Mesothelial cell of epicardium (in vitro differentiated cells): ENCODE data around the gene UBR4. TPM values are rescaled to one million over a fixed set of nuclear protein-coding genes. Genes with fewer than 3 reads are reported as not detected.

Source experiments
- DNase-seq, 2 experiments: peaks; one replicate each; pipeline ENCODE4 v3.0.0; 2021; ENCODE audit warnings: low spot score in 2 of 2; ENCODE audit not compliant: unreplicated experiment in 2 of 2
- H3K27ac Mint-ChIP-seq: 2 replicates; pipeline ENCODE4 v1.8.0; 2021; ENCODE audit warnings: mixed read lengths
- H3K27me3 Mint-ChIP-seq: 2 replicates; pipeline ENCODE4 v1.8.0; 2021; ENCODE audit warnings: low read depth, mixed read lengths
- H3K36me3 Mint-ChIP-seq: 2 replicates; pipeline ENCODE4 v1.8.0; 2021; ENCODE audit warnings: mixed read lengths
- H3K4me1 Mint-ChIP-seq: 2 replicates; pipeline ENCODE4 v1.8.0; 2021; ENCODE audit warnings: mixed read lengths
- H3K4me3 Mint-ChIP-seq: 2 replicates; pipeline ENCODE4 v1.8.0; 2021; ENCODE audit warnings: mild to moderate bottlenecking, moderate library complexity, mixed read lengths
- H3K9me3 Mint-ChIP-seq: 2 replicates; pipeline ENCODE4 v1.8.0; 2021; ENCODE audit warnings: mixed read lengths
- CTCF ChIP-seq: fragments of 200-600 bp; sonication (generic); IDR thresholded peaks from one replicate; pipeline ENCODE4 v1.5.0; 2021; ENCODE audit warnings: antibody characterized with exemption; ENCODE audit not compliant: unreplicated experiment
- total RNA-seq: library from RNA; stranded (reverse); gene quantifications from 3 replicates; pipeline ENCODE4 v1.2.1, GENCODE V29; 2021

Gene UBR4
- total RNA-seq, 1 donor from 2014 or later, result 222 TPM

- H3K36me3 Mint-ChIP-seq, result peaks cover 20% of the 10 kb centered on the region
- H3K4me1 Mint-ChIP-seq, result peaks cover 5% of the 10 kb centered on the region
- no peak overlapping the region for H3K4me3 Mint-ChIP-seq
- DNase-seq, result no peak
- H3K27me3 Mint-ChIP-seq, result no peaks in the 10 kb centered on the region
- H3K9me3 Mint-ChIP-seq, result no peaks in the 10 kb centered on the region
- no peak overlapping the region for H3K27ac Mint-ChIP-seq
- TF ChIP-seq CTCF, result no peak
Observed at GRCh38 chr1:19199329-19199968, 10.6 kb downstream of the UBR4 start.

- Mint-ChIP-seq H3K36me3 (peaks cover 24% of the 10 kb centered on the region), H3K27me3 (no peaks in the 10 kb centered on the region), H3K4me1 (peaks cover 5% of the 10 kb centered on the region), H3K27ac (no peak overlapping the region), H3K4me3 (no peak overlapping the region), H3K9me3 (no peaks in the 10 kb centered on the region)
- TF ChIP-seq CTCF, result no peak
- DNase-seq, result no peak
Observed at GRCh38 chr1:19198820-19199219, 11.2 kb downstream of the UBR4 start.

GRCh38 chr1:19197845-19198244 is 12.2 kb downstream of the UBR4 start:
- H3K27ac Mint-ChIP-seq, result no peak overlapping the region
- peaks cover 34% of the 10 kb centered on the region for H3K36me3 Mint-ChIP-seq
- H3K4me1 Mint-ChIP-seq, result peaks cover 5% of the 10 kb centered on the region
- no peaks in the 10 kb centered on the region for H3K9me3 Mint-ChIP-seq
- no peak for TF ChIP-seq CTCF
- H3K27me3 Mint-ChIP-seq, result no peaks in the 10 kb centered on the region
- DNase-seq, result no peak
- H3K4me3 Mint-ChIP-seq, result no peak overlapping the region

- no peak overlapping the region for H3K4me3 Mint-ChIP-seq
- H3K27ac Mint-ChIP-seq, result peak overlapping the region; percentile 24
- H3K36me3 Mint-ChIP-seq, result peaks cover 46% of the 10 kb centered on the region
Observed at GRCh38 chr1:19196331-19196730, 13.7 kb downstream of the UBR4 start.

GRCh38 chr1:19193004-19193403 is 17.1 kb downstream of the UBR4 start:
- Mint-ChIP-seq H3K27ac (no peak overlapping the region), H3K36me3 (peaks cover 56% of the 10 kb centered on the region), H3K4me3 (no peak overlapping the region), H3K4me1 (no peaks in the 10 kb centered on the region), H3K9me3 (no peaks in the 10 kb centered on the region), H3K27me3 (no peaks in the 10 kb centered on the region)
- no peak for TF ChIP-seq CTCF
- no peak for DNase-seq

More at GRCh38 chr1:19196331-19196730, 13.7 kb downstream of the UBR4 start:
- Mint-ChIP-seq H3K9me3 (no peaks in the 10 kb centered on the region), H3K27me3 (no peaks in the 10 kb centered on the region), H3K4me1 (peaks cover 1% of the 10 kb centered on the region)
- no peak for TF ChIP-seq CTCF
- no peak for DNase-seq
